Ecto neural progenitor cell (in vitro differentiated cells): ENCODE measurements around the gene EPN2.

Experiments used
- DNase-seq: peaks from one replicate; pipeline ENCODE4 v3.0.0-alpha.2; 2018; ENCODE audit warnings: low spot score

Gene EPN2

GRCh38 chr17:19294443-19294842 lies 57.3 kb downstream of the EPN2 start:
- DNase-seq = no peak

- DNase-seq = no peak
Observed at GRCh38 chr17:19295473-19296135, 58.4 kb downstream of the EPN2 start.

GRCh38 chr17:19296786-19297778 lies 59.9 kb downstream of the EPN2 start:
- no peak for DNase-seq

GRCh38 chr17:19298569-19299213 lies 61.5 kb downstream of the EPN2 start:
- no peak for DNase-seq

GRCh38 chr17:19299214-19299747 lies 62.1 kb downstream of the EPN2 start:
- no peak for DNase-seq

GRCh38 chr17:19299866-19300265 lies 62.7 kb downstream of the EPN2 start:
- no peak for DNase-seq

- no peak for DNase-seq
Observed at GRCh38 chr17:19301274-19301951, 64.2 kb downstream of the EPN2 start.

- no peak for DNase-seq
Observed at GRCh38 chr17:19301973-19302372, 64.8 kb downstream of the EPN2 start.

- DNase-seq = no peak
Observed at GRCh38 chr17:19302791-19303331, 65.7 kb downstream of the EPN2 start.

GRCh38 chr17:19303367-19303776 lies 66.2 kb downstream of the EPN2 start:
- no peak for DNase-seq

- DNase-seq = no peak
Observed at GRCh38 chr17:19304209-19304608, 67.0 kb downstream of the EPN2 start.

GRCh38 chr17:19304751-19305150 lies 67.6 kb downstream of the EPN2 start:
- DNase-seq = no peak

- DNase-seq = no peak
Observed at GRCh38 chr17:19305256-19305655, 68.1 kb downstream of the EPN2 start.

GRCh38 chr17:19305761-19306159 lies 68.6 kb downstream of the EPN2 start:
- DNase-seq = no peak

- DNase-seq = no peak
Observed at GRCh38 chr17:19306160-19307111, 69.3 kb downstream of the EPN2 start.

GRCh38 chr17:19307521-19307920 lies 70.4 kb downstream of the EPN2 start:
- no peak for DNase-seq

- DNase-seq = no peak
Observed at GRCh38 chr17:19308398-19308797, 71.2 kb downstream of the EPN2 start.

- no peak for DNase-seq
Observed at GRCh38 chr17:19309701-19310100, 72.5 kb downstream of the EPN2 start.

GRCh38 chr17:19310151-19310550 lies 73.0 kb downstream of the EPN2 start:
- DNase-seq = no peak

- DNase-seq = no peak
Observed at GRCh38 chr17:19311016-19311415, 73.8 kb downstream of the EPN2 start.
